HL-60 (cell line): ENCODE measurements around the gene RCAN1.
A peak's percentile ranks its signal among the peaks of the same experiment; 100 is the strongest.

Source experiments
- DNase-seq, 2 experiments: peaks; one replicate each; pipeline ENCODE4 v3.0.0-alpha.2; 2010 to 2020; ENCODE audit warnings: low read depth in 1 of 2, low spot score in 1 of 2
- H3K27ac ChIP-seq: fragments of 250-450 bp; sonication (Bioruptor Pico); replicated peaks from 2 replicates; pipeline ENCODE4 v1.5.1; 2020; ENCODE audit warnings: mild to moderate bottlenecking, moderate library complexity
- H3K27me3 ChIP-seq: fragments of 250-450 bp; sonication (Bioruptor Pico); 2 replicates; pipeline ENCODE4 v1.5.1; 2021; ENCODE audit warnings: mild to moderate bottlenecking, moderate library complexity; ENCODE audit not compliant: insufficient read depth, poor library complexity, severe bottlenecking
- H3K4me3 ChIP-seq: replicated peaks from 2 replicates; pipeline ENCODE4 v1.5.1; 2011; ENCODE audit warnings: mild to moderate bottlenecking, control low read depth, low read length; ENCODE audit not compliant: insufficient read depth
- CTCF ChIP-seq: IDR thresholded peaks from one replicate; pipeline ENCODE4 v1.5.1; 2011; ENCODE audit warnings: low read length, control low read depth, inconsistent platforms; ENCODE audit not compliant: insufficient read depth
- GABPA ChIP-seq: IDR thresholded peaks from 2 replicates; pipeline ENCODE4 v1.6.1; 2012; ENCODE audit warnings: low read depth
- POLR2AphosphoS5 ChIP-seq: IDR thresholded peaks from 2 replicates; pipeline ENCODE4 v1.6.1; 2012; ENCODE audit warnings: low read depth
- REST ChIP-seq: IDR thresholded peaks from 2 replicates; pipeline ENCODE4 v1.6.1; 2012; ENCODE audit warnings: low read depth; ENCODE audit not compliant: insufficient replicate concordance
- SPI1 ChIP-seq: IDR thresholded peaks from 2 replicates; pipeline ENCODE4 v1.6.1; 2012; ENCODE audit warnings: low read depth, mild to moderate bottlenecking, borderline replicate concordance

RCAN1 gene

GRCh38 chr21:34511787-34512455 is 103.0 kb downstream of the RCAN1 start, which contains the start of gene KCNE1:
Gene KCNE1, minus strand, starts transcription at chr21:34512210. Its CDS starts 62,576 bp downstream, at chr21:34449634.
- peak; percentile 93 to 94 for DNase-seq
- peak within 1 kb of the TSS; percentile 65 for H3K27ac ChIP-seq
- H3K27me3 ChIP-seq: no peaks in the 10 kb centered on the region
- no peak for TF ChIP-seq SPI1
- TF ChIP-seq REST: no peak
- peak within 1 kb of the TSS; percentile 6; the same call in 1 of the 2 replicates for H3K4me3 ChIP-seq

- TF ChIP-seq CTCF: no peak
- no peak for TF ChIP-seq REST
- TF ChIP-seq POLR2AphosphoS5: no peak
- TF ChIP-seq GABPA: no peak
- no peak for TF ChIP-seq SPI1
- Histone ChIP-seq H3K27me3 (no peaks in the 10 kb centered on the region), H3K27ac (peak overlapping the region; percentile 65), H3K4me3 (no peak overlapping the region)
- no peak for DNase-seq
These were observed 103.7 kb downstream of the RCAN1 start for GRCh38 chr21:34511181-34511580.

- peak; percentile 74 for TF ChIP-seq CTCF
- TF ChIP-seq GABPA: no peak
- TF ChIP-seq POLR2AphosphoS5: no peak
- TF ChIP-seq SPI1: peak; percentile 54
- Histone ChIP-seq H3K27me3 (no peaks in the 10 kb centered on the region), H3K27ac (peak overlapping the region; percentile 65), H3K4me3 (peak overlapping the region; percentile 11)
- peak; percentile 67 to 87 for DNase-seq
These were observed 104.5 kb downstream of the RCAN1 start for GRCh38 chr21:34510148-34511142.

- Histone ChIP-seq H3K4me3 (no peak overlapping the region), H3K27me3 (no peaks in the 10 kb centered on the region), H3K27ac (no peak overlapping the region)
- TF ChIP-seq CTCF (no peak), POLR2AphosphoS5 (no peak), REST (no peak), SPI1 (no peak), GABPA (no peak)
- no peak for DNase-seq
These were observed 105.8 kb downstream of the RCAN1 start for GRCh38 chr21:34509151-34509550.
